AG10803 (cell line): ENCODE results near the gene GAREM2.

ENCODE experiments used
- DNase-seq: peaks from one replicate; pipeline ENCODE4 v3.0.0; 2010; ENCODE audit warnings: low read depth
- H3K4me3 ChIP-seq: 2 replicates; pipeline ENCODE4 v1.5.1; 2011; ENCODE audit warnings: mild to moderate bottlenecking, low read length, control low read depth
- CTCF ChIP-seq: conservative IDR thresholded peaks from 2 replicates; pipeline ENCODE4 v1.5.1; 2011; ENCODE audit warnings: mild to moderate bottlenecking, low read length, control low read depth, inconsistent platforms

GAREM2 gene

GRCh38 chr2:26172871-26173775, at the start of gene GAREM2:
TSS of gene GAREM2 (plus strand) at chr2:26173088. CDS start at chr2:26173221, 133 bp downstream.
- no peak for DNase-seq
- H3K4me3 ChIP-seq = peak within 1 kb of the TSS; percentile 24; the same call in 1 of the 2 replicates
- no peak for TF ChIP-seq CTCF

GRCh38 chr2:26123426-26123825, 49.5 kb upstream of the GAREM2 start:
- no peak for DNase-seq
- TF ChIP-seq CTCF = no peak
- H3K4me3 ChIP-seq = no peak overlapping the region

GRCh38 chr2:26126074-26126473, 46.8 kb upstream of the GAREM2 start:
- no peak for DNase-seq
- H3K4me3 ChIP-seq = no peak overlapping the region
- TF ChIP-seq CTCF = no peak

- no peak for TF ChIP-seq CTCF
- no peak overlapping the region for H3K4me3 ChIP-seq
- DNase-seq = no peak
These were observed 44.7 kb upstream of the GAREM2 start for GRCh38 chr2:26128176-26128575.

- no peak for DNase-seq
- no peak for TF ChIP-seq CTCF
- H3K4me3 ChIP-seq = no peak overlapping the region
These were observed 42.1 kb upstream of the GAREM2 start for GRCh38 chr2:26130763-26131162.

GRCh38 chr2:26136451-26136850, 36.4 kb upstream of the GAREM2 start:
- no peak overlapping the region for H3K4me3 ChIP-seq
- TF ChIP-seq CTCF = no peak
- DNase-seq = no peak
